Bronchial epithelial cell (primary cell): ENCODE data around the gene WDR1. TPM values are rescaled to one million over a fixed set of nuclear protein-coding genes. Genes with fewer than 3 reads are reported as not detected.

Experiments used
- DNase-seq: peaks from one replicate; pipeline ENCODE4 v3.0.0-alpha.2; 2010; ENCODE audit warnings: low read depth
- FAIRE-seq: peaks from 2 replicates; lab custom pipeline; 2011; peaks lifted over from hg19 to GRCh38; lab: Jason Lieb, UNC
- H3K27me3 ChIP-seq: 2 replicates; pipeline ENCODE4 v1.5.1; 2011; ENCODE audit warnings: low read length; ENCODE audit not compliant: control insufficient read depth, insufficient read depth
- H3K36me3 ChIP-seq: 2 replicates; pipeline ENCODE4 v1.5.1; 2011; ENCODE audit warnings: low read length; ENCODE audit not compliant: control insufficient read depth, insufficient read depth
- H3K4me3 ChIP-seq: 2 replicates; pipeline ENCODE4 v1.5.1; 2011; ENCODE audit warnings: mild to moderate bottlenecking, low read depth, low read length, control low read depth
- CTCF ChIP-seq: IDR thresholded peaks from 2 replicates; pipeline ENCODE4 v1.5.1; 2011; ENCODE audit warnings: mild to moderate bottlenecking, moderate library complexity, low read length, control low read depth, inconsistent platforms; ENCODE audit not compliant: insufficient read depth, severe bottlenecking
- total RNA-seq: library from RNA; depleted of rRNA; stranded (reverse); fragments of >200 nt; gene quantifications from 2 replicates; pipeline ENCODE4 v1.2.1, GENCODE V29; 2014

Gene WDR1
- total RNA-seq, 1 donor from 2014 or later, result 290 TPM

- TF ChIP-seq CTCF, result no peak
- Histone ChIP-seq H3K36me3 (no peaks in the 10 kb centered on the region), H3K27me3 (no peaks in the 10 kb centered on the region), H3K4me3 (no peak overlapping the region)
- DNase-seq (no peak), FAIRE-seq (no peak)
These were observed 37.6 kb upstream of the WDR1 start for GRCh38 chr4:10154241-10154640.

GRCh38 chr4:10153161-10153560 is 36.6 kb upstream of the WDR1 start:
- H3K27me3 ChIP-seq, result no peaks in the 10 kb centered on the region
- DNase-seq, result no peak

GRCh38 chr4:10151182-10151581 is 34.6 kb upstream of the WDR1 start:
- no peak for TF ChIP-seq CTCF
- DNase-seq (no peak), FAIRE-seq (no peak)
- Histone ChIP-seq H3K27me3 (no peaks in the 10 kb centered on the region), H3K4me3 (no peak overlapping the region), H3K36me3 (no peaks in the 10 kb centered on the region)

More at GRCh38 chr4:10153161-10153560, 36.6 kb upstream of the WDR1 start:
- Histone ChIP-seq H3K4me3 (no peak overlapping the region), H3K36me3 (no peaks in the 10 kb centered on the region)
- no peak for FAIRE-seq
- TF ChIP-seq CTCF, result no peak

GRCh38 chr4:10144966-10145365 is 28.4 kb upstream of the WDR1 start:
- Histone ChIP-seq H3K36me3 (no peaks in the 10 kb centered on the region), H3K4me3 (no peak overlapping the region), H3K27me3 (no peaks in the 10 kb centered on the region)
- DNase-seq, result no peak
- no peak for FAIRE-seq
- TF ChIP-seq CTCF, result no peak

GRCh38 chr4:10144479-10144878 is 27.9 kb upstream of the WDR1 start:
- H3K36me3 ChIP-seq, result no peaks in the 10 kb centered on the region
- no peak for FAIRE-seq
- no peaks in the 10 kb centered on the region for H3K27me3 ChIP-seq
- no peak overlapping the region for H3K4me3 ChIP-seq
- DNase-seq, result no peak
- no peak for TF ChIP-seq CTCF

GRCh38 chr4:10143171-10143570 is 26.6 kb upstream of the WDR1 start:
- TF ChIP-seq CTCF, result no peak
- DNase-seq (no peak), FAIRE-seq (no peak)
- Histone ChIP-seq H3K36me3 (no peaks in the 10 kb centered on the region), H3K27me3 (no peaks in the 10 kb centered on the region), H3K4me3 (no peak overlapping the region)
